SK-N-MC (cell line): Measurements from ENCODE around the gene RGL1.

ENCODE experiments used
- DNase-seq: peaks from one replicate; pipeline ENCODE4 v3.0.0-alpha.2; 2011; ENCODE audit warnings: low read depth, low spot score
- H3K27ac ChIP-seq: fragments of 200-600 bp; sonication (generic); 2 replicates; pipeline ENCODE4 v1.5.1; 2016; ENCODE audit warnings: mixed run types
- H3K36me3 ChIP-seq: fragments of 200-600 bp; sonication (generic); 2 replicates; pipeline ENCODE4 v1.6.1; 2017; ENCODE audit warnings: antibody characterized with exemption, low read length, mixed read lengths; ENCODE audit not compliant: insufficient read depth
- H3K4me3 ChIP-seq: fragments of 200-600 bp; sonication (generic); 2 replicates; pipeline ENCODE4 v1.5.1; 2016
- H3K9ac ChIP-seq: fragments of 200-600 bp; sonication (generic); 2 replicates; pipeline ENCODE4 v1.8.0; 2017; ENCODE audit warnings: mixed run types, mixed read lengths; ENCODE audit not compliant: insufficient read length
- H3K9me3 ChIP-seq: fragments of 200-600 bp; sonication (generic); 2 replicates; pipeline ENCODE4 v1.6.1; 2017; ENCODE audit warnings: low read depth, mild to moderate bottlenecking, antibody characterized with exemption, low read length, moderate library complexity, mixed read lengths
- EZH2 ChIP-seq: fragments of 200-600 bp; sonication (generic); IDR thresholded peaks from one replicate; pipeline ENCODE4 v1.6.1; 2017; ENCODE audit warnings: antibody characterized with exemption
- FOXP2 ChIP-seq: optimal IDR thresholded peaks from 2 replicates; pipeline ENCODE3; 2011; ENCODE audit warnings: mild to moderate bottlenecking, moderate library complexity; ENCODE audit not compliant: insufficient read depth; ENCODE audit errors: extremely low read length, control extremely low read depth
- POLR2AphosphoS5 ChIP-seq: IDR thresholded peaks from 2 replicates; pipeline ENCODE4 v1.6.1; 2012; ENCODE audit warnings: mild to moderate bottlenecking, low read depth, low read length, borderline replicate concordance

RGL1 gene

DNA sequence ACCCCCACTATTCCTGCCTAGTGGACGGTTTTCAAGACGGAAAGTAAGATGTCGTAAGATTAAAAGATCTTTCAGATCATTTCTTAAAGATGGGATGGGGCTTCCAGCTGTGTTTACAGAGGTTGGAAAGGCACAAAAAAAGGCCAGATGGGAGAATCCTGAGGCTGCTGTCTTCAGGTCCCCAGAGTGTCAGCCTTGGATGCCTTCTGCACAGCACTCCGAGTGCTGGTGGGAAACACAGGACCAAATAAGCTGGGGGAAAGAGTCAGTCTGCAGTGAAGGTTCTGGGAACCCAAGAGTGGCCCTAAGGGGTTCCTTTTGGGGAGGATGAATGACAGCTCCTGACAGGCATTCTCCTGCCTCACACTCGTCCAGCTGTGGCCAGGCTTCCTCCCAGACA lies 136.1 kb downstream of the RGL1 start:
- Histone ChIP-seq H3K36me3 (peaks cover 40% of the 10 kb centered on the region), H3K27ac (no peak overlapping the region), H3K4me3 (no peak overlapping the region), H3K9ac (no peak overlapping the region), H3K9me3 (no peaks in the 10 kb centered on the region)
- DNase-seq = no peak
- TF ChIP-seq POLR2AphosphoS5 = no peak
- no peak for TF ChIP-seq FOXP2
- no peak for TF ChIP-seq EZH2

DNA sequence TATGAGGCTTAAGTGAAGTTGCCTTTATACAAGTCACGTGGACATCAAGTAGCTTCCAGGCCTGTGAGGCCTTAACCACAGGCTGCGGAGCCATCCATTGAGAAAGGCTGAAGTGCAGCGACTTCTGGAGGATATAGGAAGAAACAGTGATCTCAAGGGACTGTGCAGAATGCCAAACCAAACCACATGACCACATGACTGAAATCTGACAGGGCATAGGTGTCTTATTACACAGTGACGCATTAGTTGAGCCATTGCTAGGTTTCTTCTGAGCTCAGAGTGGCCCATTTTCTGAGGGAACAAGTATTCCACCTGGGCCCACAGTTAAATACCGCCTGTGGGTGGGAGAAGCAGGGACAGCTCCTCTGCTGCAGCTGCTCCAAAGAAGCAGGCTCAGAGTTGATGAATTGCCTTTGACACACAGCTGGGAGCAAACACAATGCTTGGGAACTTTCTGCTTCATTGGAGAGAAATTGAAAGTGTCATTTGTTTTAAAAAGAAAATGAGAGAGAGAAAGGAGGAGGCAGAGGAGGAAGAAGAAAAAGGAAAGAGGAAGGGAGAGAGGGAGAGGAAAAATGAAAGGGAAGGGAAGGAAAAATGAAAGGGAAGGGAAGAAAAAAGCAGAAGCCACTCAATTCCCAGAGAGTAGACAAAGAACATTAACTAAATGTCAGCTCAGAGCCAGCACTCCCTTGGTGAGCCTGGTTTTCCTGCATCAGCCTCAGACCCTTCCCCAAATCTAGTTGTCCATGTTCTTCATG lies 138.2 kb downstream of the RGL1 start:
- TF ChIP-seq EZH2 (no peak), FOXP2 (no peak), POLR2AphosphoS5 (no peak)

DNA sequence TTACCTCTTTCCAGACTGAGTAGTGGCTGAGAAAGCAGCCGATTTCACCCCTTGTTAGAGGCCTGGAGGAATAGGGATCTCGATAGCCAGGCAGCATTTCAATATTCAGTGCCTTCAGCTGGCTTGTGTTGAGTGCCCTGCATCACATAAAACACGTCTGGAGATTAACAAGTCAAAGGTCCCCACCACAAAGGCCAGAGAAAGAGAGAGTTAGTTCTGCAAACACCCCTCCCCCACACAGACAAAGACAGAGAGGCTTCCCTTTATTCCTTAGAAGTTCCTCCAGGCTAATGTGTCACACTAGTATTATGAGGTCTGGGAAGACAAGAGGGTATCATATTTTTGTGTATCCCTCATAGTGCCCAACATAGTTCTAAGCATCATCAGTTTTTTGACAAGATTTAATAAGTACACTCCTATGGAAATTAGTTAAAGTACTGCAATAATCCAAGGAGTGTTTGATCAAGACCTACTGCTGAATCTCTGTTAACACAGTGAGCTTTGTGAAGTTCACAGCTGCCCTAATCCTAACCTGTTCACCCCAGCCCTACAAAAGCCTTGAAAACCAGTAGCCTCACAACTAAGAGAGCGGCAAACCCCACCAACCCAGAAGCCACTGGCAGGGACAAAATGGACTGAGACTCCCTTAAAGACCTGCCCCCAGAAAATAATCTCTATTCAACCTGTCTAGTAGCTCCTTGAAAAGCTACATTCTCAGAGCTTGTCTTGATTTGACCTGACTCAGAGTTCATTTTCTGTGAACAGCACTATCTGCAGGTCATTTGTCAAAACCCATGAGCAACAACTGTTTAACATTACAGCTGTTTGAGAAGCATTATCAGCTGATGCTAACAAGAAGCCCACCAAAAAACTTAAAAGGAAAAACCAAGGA lies 140.8 kb downstream of the RGL1 start:
- no peak overlapping the region for H3K4me3 ChIP-seq
- H3K9me3 ChIP-seq = no peaks in the 10 kb centered on the region
- TF ChIP-seq EZH2 = no peak
- no peak for TF ChIP-seq POLR2AphosphoS5
- TF ChIP-seq FOXP2 = no peak
- H3K36me3 ChIP-seq = peaks cover 53% of the 10 kb centered on the region
- no peak overlapping the region for H3K27ac ChIP-seq
- H3K9ac ChIP-seq = no peak overlapping the region
- no peak for DNase-seq

More for the DNA sequence above, 138.2 kb downstream of the RGL1 start:
- DNase-seq = peak; percentile 44
- Histone ChIP-seq H3K9me3 (no peaks in the 10 kb centered on the region), H3K4me3 (no peak overlapping the region), H3K9ac (no peak overlapping the region), H3K36me3 (peaks cover 50% of the 10 kb centered on the region), H3K27ac (no peak overlapping the region; the same call in 1 of the 2 replicates)

DNA sequence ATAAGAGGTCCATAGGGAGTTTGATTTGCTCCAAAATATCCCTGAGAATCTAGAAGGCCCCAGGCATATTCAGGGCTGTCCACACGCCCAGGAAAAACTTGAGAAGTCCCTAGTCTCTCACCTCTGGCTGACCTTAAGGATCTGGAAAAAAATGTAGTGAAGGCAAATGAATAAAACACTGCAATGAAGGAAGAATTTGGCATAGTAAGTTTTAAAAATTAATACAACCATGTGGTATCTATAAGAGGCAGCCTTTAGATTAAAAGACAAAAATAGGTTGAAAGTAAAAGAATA lies 141.3 kb downstream of the RGL1 start:
- TF ChIP-seq EZH2 (no peak), POLR2AphosphoS5 (no peak), FOXP2 (no peak)
- Histone ChIP-seq H3K9ac (no peak overlapping the region), H3K27ac (no peak overlapping the region), H3K4me3 (no peak overlapping the region), H3K36me3 (peaks cover 56% of the 10 kb centered on the region), H3K9me3 (no peaks in the 10 kb centered on the region)
- no peak for DNase-seq

DNA sequence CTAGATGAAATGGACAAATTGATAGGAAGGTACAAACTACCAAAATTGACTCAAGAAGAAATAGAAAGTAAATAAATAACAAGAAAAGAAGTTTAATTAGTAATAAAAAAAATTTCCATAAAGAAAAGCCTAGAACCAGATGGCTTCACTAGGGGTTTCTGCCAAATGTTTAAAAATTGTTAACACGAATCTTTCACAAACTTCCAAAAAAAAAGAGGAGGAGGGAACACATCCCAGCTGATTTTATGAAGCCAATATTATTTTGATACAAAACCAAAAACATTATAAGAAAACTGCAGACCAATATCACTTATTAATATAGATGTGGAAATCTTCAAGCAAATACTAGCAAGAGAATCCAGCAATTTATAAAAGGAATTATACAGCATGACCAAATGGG lies 143.1 kb downstream of the RGL1 start:
- Histone ChIP-seq H3K9me3 (no peaks in the 10 kb centered on the region), H3K27ac (no peak overlapping the region), H3K4me3 (no peak overlapping the region), H3K36me3 (peaks cover 62% of the 10 kb centered on the region), H3K9ac (no peak overlapping the region)
- DNase-seq = no peak
- TF ChIP-seq FOXP2 (no peak), EZH2 (no peak), POLR2AphosphoS5 (no peak)

DNA sequence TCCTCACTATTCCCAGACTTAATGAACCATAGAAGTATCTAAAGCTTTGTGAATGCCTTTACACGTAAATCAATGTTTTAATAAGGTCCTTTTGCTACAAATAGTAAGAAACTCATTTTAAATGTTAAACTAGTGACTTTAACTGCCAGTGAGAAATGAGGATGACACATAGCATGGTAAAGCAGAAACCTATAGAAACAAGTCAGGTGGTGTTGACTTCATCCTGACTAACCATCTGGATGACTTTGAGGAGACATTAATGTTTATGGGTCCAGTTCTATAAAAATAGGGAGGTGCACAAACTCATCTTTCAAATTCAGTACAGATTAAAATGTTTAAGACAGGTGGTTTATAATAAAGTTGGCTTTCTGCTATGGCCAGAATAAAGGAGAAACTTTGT lies 147.2 kb downstream of the RGL1 start:
- H3K36me3 ChIP-seq = peaks cover 73% of the 10 kb centered on the region
- no peaks in the 10 kb centered on the region for H3K9me3 ChIP-seq
- TF ChIP-seq POLR2AphosphoS5 = no peak
- TF ChIP-seq FOXP2 = no peak
- no peak for TF ChIP-seq EZH2
- H3K4me3 ChIP-seq = no peak overlapping the region
- no peak for DNase-seq
- no peak overlapping the region for H3K9ac ChIP-seq
- H3K27ac ChIP-seq = no peak overlapping the region

DNA sequence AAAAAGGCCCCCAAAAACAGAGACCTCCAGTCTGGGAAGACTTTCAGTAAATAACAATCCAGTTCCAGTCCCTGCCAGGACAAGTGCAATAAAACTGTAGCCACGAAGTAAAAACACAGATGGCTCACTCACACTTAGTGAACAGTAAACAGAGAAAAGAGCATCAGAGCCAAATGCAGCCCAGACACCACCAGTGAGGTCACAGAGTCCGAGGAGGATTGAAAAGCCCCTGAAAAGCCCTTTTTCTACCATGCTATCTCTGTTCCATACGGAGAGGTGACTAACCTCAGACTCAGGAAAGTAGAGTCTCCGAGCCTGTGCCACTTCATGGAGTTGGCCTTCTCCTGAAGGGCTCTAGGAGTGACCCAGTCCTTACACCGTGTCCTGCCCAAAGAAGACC lies 148.1 kb downstream of the RGL1 start:
- Histone ChIP-seq H3K36me3 (peaks cover 65% of the 10 kb centered on the region), H3K4me3 (no peak overlapping the region), H3K9ac (no peak overlapping the region), H3K9me3 (no peaks in the 10 kb centered on the region), H3K27ac (no peak overlapping the region)
- TF ChIP-seq EZH2 (no peak), FOXP2 (no peak), POLR2AphosphoS5 (no peak)
- DNase-seq = no peak

DNA sequence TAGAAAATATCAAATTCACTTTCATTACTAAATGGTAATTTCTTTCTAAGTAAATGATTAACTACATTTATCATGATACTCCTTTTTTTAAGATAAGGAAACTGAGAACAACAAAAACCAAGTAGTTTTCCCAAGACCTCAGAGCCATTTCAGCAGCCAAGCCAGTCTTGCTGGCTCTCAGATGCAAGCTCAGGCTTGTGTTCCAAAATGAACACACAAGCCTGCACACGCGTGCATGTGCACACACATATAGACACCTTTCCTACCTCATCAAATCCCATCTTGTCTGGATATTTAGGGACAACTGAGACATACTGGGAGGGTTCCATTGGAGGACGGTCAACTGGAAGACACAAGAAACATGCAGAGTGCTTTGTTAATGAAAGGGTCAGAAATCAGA lies 149.6 kb downstream of the RGL1 start:
- H3K9me3 ChIP-seq = no peaks in the 10 kb centered on the region
- no peak overlapping the region for H3K27ac ChIP-seq
- no peak overlapping the region for H3K4me3 ChIP-seq
- peaks cover 51% of the 10 kb centered on the region for H3K36me3 ChIP-seq
- no peak overlapping the region for H3K9ac ChIP-seq
- no peak for DNase-seq
- no peak for TF ChIP-seq EZH2
- no peak for TF ChIP-seq POLR2AphosphoS5
- no peak for TF ChIP-seq FOXP2
